ENCODE results near the gene ITM2A. TPM values are rescaled to one million over a fixed set of nuclear protein-coding genes. Genes with fewer than 3 reads are reported as not detected.

The ITM2A gene
- total RNA-seq, 2 experiments from 2014 or later: 148 to 185 TPM

DNA sequence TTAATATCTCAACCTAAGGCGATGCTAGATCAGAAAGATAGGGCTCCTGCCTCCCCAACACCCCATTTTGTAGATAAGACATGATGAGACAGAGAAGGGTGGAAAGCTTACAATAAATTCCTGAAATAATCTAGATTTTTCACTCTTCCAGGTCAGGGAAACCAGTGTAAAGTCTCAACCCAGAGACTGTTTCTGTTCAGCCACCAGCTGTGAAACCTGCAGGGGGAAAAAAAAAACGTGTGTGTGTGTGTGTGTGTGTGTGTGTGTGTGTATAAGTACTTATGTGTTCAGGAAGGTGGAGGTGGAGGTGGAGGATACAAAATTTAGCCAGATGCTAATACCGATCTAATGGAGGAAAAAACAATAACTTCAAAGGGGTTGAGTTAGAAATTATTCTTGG lies 773 bp upstream of the ITM2A start:
- no peaks in the 10 kb centered on the region for H3K27me3 Mint-ChIP-seq
- H3K36me3 Mint-ChIP-seq (ENCODE audit: low read depth): peaks cover 11% of the 10 kb centered on the region
- H3K4me1 Mint-ChIP-seq: peaks cover 27% of the 10 kb centered on the region
- CTCF ChIA-PET: interaction anchor here (1.4 kb wide), 1 partner anchor 14 kb away, joined by 4 read pairs; no protein-coding TSS in a partner anchor
- H3K4me3 Mint-ChIP-seq: peak overlapping the region; percentile 96
- POLR2A ChIA-PET: no interaction called here
- peak overlapping the region; percentile 99 for H3K27ac Mint-ChIP-seq
- no peaks in the 10 kb centered on the region for H3K9me3 Mint-ChIP-seq
- no peak for DNase-seq

DNA sequence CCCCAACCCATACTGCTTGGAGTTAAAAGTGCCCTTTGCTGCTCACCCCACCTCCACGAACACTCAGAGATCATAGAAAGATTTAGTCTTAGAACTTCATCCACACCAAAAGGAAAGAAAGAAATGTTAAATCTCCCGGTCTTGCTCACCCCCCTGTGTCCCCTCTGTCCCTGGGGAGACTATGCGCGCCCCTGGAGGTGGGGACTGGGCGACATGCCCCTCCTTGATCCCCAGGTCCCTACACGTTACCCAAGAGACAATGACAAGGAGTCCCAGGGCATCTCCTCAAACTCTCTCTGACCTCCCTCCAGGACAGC lies 620 bp downstream of the ITM2A start:
- no peaks in the 10 kb centered on the region for H3K9me3 Mint-ChIP-seq
- H3K4me1 Mint-ChIP-seq: peaks cover 36% of the 10 kb centered on the region
- peaks cover 23% of the 10 kb centered on the region for H3K36me3 Mint-ChIP-seq (ENCODE audit: low read depth)
- H3K4me3 Mint-ChIP-seq: peak overlapping the region; percentile 96
- ChIA-PET CTCF (interaction anchor here (0.8 kb wide), 1 partner anchor 46 kb away, joined by 3 read pairs; no protein-coding TSS in a partner anchor), POLR2A (interaction anchor here (1.0 kb wide), 1 partner anchor 213 kb away, joined by 4 read pairs; no protein-coding TSS in a partner anchor)
- no peaks in the 10 kb centered on the region for H3K27me3 Mint-ChIP-seq
- no peak for DNase-seq
- peak overlapping the region; percentile 99 for H3K27ac Mint-ChIP-seq

DNA sequence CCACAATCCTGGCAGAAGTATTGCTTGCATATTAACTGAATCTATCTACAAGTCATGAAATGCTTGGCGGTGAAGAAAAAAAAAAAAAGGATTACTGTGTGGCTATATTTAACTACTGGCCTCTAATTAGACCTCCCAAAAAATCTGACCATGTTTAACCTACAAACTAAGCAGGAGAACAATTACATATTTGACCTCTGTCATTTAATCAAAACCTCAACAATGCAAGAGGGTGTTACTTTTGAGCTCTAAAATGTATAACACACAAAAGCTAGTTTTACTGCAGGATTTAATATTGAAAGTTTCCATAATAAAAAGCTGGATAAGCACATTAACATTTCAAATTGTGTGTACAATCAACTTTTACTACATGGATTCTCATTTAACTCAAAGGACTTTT lies 1.5 kb downstream of the ITM2A start:
- POLR2A ChIA-PET: interaction anchor here (0.6 kb wide), 1 partner anchor 214 kb away, joined by 3 read pairs; no protein-coding TSS in a partner anchor
- DNase-seq: no peak
- peak overlapping the region; percentile 96 for H3K4me3 Mint-ChIP-seq
- H3K36me3 Mint-ChIP-seq (ENCODE audit: low read depth): peaks cover 31% of the 10 kb centered on the region
- H3K4me1 Mint-ChIP-seq: peaks cover 37% of the 10 kb centered on the region
- no peaks in the 10 kb centered on the region for H3K27me3 Mint-ChIP-seq
- H3K27ac Mint-ChIP-seq: peak overlapping the region; percentile 99
- no peaks in the 10 kb centered on the region for H3K9me3 Mint-ChIP-seq
- CTCF ChIA-PET: interaction anchor here (0.5 to 0.8 kb wide), 5 partner anchors 46 to 933 kb away, joined by 3 to 5 read pairs (median 3); no protein-coding TSS in a partner anchor

DNA sequence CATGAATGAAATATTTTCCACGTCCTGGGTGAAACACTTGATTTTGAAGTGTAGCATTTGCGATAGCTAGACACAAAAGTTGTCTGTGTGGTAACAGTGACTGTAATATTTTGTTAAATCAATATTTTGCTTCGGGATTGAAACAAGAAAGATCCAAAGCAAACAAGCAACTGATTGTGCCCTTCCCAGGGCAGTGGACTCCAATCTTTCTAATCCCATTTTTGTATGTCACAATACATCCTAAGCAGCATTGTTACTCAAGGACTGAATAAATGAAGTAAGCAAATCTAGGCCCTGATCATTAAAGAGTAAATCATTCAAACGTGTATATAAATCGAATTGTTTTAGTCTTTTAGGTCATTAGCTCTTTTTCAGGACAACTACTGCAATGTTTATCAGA lies 2.8 kb downstream of the ITM2A start:
- Mint-ChIP-seq H3K36me3 (ENCODE audit: low read depth) (peaks cover 37% of the 10 kb centered on the region), H3K4me3 (peak overlapping the region; percentile 96), H3K4me1 (peaks cover 37% of the 10 kb centered on the region), H3K27me3 (no peaks in the 10 kb centered on the region), H3K9me3 (no peaks in the 10 kb centered on the region), H3K27ac (peak overlapping the region; percentile 85)
- ChIA-PET POLR2A (no interaction called here), CTCF (no interaction called here)
- DNase-seq: no peak

DNA sequence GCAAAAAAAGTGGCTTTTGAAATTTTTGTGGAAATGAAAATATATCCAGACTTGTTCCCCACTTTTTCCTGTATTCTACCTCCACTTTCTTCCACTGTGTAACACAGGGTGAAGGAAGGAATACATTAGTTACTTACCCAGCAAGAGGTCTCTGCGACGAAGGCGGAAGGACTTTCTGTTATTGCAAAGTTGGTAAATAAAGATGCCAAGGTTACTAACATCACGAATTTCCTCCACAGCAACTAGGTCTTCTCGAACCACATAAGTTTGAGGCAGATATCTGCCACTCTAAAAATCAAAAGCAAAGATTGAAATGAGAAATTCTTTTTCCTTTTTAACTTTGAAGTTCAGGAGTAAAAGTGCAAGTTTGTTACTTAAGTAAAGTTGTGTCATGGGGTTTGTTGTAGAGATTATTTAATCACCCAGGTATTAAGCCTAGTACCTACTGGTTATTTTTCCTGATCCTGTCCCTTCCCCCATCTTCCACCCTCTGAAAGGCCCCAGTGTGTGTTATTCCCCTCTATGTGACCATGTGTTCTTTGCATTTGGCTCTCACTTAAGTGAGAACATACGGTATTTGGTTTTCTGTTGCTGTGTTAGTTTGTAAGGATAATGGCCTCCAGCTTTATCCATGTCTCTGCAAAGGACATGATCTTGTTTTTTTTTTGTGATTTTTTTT lies 5.8 kb downstream of the ITM2A start:
- CTCF ChIA-PET: no interaction called here
- Mint-ChIP-seq H3K27me3 (no peaks in the 10 kb centered on the region), H3K9me3 (no peaks in the 10 kb centered on the region), H3K4me1 (peaks cover 22% of the 10 kb centered on the region), H3K36me3 (ENCODE audit: low read depth) (peaks cover 50% of the 10 kb centered on the region), H3K4me3 (peak overlapping the region; percentile 60), H3K27ac (peak overlapping the region; percentile 81)
- peak; percentile 23 for DNase-seq
- POLR2A ChIA-PET: no interaction called here

DNA sequence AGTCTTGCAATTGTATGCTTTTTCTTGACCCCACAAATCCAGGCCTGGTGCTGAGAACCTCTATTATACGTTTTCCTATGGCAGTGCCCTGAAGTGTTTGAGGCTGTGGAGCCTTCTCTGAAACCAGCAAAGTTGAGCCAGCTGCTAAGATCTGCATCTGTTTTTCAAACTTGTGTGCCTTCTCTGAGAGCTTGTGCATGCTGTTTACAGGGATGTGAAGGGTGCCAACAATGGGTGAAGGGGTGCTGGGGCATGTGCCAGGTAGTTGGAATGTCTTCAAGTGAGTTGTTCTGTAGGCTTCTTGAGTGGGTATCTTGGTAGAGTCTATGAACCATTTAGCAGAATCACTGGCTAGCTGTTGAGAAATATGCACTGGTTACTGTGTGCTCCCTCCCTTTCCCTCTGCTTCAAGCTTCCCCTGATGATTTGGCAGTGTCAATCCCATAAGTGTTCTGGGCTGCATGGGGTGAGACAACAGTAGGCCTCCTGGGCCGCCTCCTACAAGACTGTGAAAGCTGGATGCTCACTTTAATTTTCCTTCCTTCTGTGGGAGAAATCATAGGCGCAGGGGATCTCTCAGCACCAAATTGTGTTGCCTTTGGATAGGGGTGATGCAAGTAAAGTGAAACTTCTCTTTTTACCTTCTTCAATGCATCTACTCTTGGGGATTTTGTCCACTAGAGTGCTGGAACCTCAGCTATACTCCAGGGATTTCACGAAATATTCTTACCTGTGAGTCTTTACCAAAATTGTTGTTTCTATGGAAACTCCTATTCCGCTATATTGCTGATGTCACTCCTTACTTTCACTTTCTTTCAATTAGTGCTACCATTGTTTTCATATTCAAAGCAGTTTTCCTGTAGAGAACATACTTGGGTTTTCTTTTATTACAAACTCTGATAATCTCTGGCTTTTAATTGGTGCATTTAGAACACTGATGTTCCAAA lies 30.0 kb downstream of the ITM2A start:
- CTCF ChIA-PET: no interaction called here
- no peaks in the 10 kb centered on the region for H3K27me3 Mint-ChIP-seq
- H3K9me3 Mint-ChIP-seq: peaks cover 3% of the 10 kb centered on the region
- DNase-seq: no peak
- POLR2A ChIA-PET: no interaction called here
- H3K36me3 Mint-ChIP-seq (ENCODE audit: low read depth): peaks cover 5% of the 10 kb centered on the region
- H3K27ac Mint-ChIP-seq: peak overlapping the region; percentile 84
- peaks cover 24% of the 10 kb centered on the region for H3K4me1 Mint-ChIP-seq
- H3K4me3 Mint-ChIP-seq: peak overlapping the region; percentile 68

DNA sequence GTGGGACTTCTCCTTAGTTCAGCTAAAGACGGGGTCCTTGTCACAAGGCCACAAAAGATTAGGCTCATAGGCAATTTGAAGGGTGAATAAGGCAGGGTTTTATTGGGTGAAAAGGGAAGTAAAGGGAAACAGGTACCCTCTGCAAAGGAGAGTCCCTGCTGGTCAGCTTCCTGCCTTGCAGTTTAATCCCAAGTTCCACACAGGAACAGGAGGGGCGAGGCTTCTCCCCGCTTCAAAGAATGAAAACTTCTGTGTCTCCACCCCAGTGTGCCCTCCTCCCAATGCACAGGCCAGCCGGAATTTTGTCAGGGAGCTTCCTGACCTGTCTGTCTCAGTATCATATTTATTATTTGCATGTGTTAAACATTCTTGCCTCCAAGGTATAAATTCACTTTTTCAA lies 37.1 kb downstream of the ITM2A start:
- ChIA-PET POLR2A (no interaction called here), CTCF (no interaction called here)
- Mint-ChIP-seq H3K4me1 (peaks cover 19% of the 10 kb centered on the region), H3K36me3 (ENCODE audit: low read depth) (no peaks in the 10 kb centered on the region), H3K4me3 (no peak overlapping the region), H3K27me3 (no peaks in the 10 kb centered on the region), H3K9me3 (no peaks in the 10 kb centered on the region), H3K27ac (no peak overlapping the region)
- DNase-seq: no peak

DNA sequence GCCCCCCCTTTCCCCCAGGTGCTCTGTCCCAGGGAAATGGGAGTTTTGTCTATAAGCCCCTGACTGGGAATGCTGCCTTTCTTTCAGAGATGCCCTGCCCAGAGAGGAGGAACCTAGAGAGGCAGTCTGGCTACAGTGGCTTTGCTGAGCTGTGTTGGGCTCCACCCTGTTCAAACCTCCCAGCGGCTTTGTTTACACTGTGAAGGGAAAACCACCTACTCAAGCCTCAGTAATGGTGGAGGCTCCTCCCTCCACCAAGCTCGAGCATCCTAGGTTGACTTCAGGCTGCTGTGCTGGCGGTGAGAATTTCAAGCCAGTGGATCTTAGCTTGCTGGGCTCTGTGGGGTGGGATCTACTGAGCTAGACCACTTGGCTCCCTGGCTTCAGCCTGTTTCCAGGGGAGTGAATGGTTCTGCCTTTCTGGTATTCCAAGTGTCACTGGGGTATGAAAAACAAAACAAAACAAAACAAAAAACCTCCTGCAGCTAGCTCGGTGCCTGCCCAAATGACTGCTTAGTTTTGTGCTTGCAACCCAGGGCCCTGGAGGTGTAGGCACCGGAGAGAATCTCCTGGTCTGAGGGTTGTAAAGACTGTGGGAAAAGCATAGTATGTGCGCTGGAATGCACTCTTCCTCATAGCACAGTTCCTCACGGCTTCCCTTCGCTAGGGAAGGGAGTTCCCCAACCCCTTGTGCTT lies 41.7 kb downstream of the ITM2A start:
- peak; percentile 60 for DNase-seq

More for the DNA sequence above, 41.7 kb downstream of the ITM2A start:
- H3K27ac Mint-ChIP-seq: peak overlapping the region; percentile 92
- H3K27me3 Mint-ChIP-seq: no peaks in the 10 kb centered on the region
- H3K4me1 Mint-ChIP-seq: peaks cover 23% of the 10 kb centered on the region
- POLR2A ChIA-PET: no interaction called here
- H3K9me3 Mint-ChIP-seq: no peaks in the 10 kb centered on the region
- no peaks in the 10 kb centered on the region for H3K36me3 Mint-ChIP-seq (ENCODE audit: low read depth)
- CTCF ChIA-PET: no interaction called here
- peak overlapping the region; percentile 61 for H3K4me3 Mint-ChIP-seq

Other genes with a start within 250 kb of the ITM2A start
- 10 to 100 TPM; 14.9 to 16.7 TPM for gene GPR174, start 222.6 kb downstream of the ITM2A start, total RNA-seq